GM21447 (cell line): ENCODE results near the gene ABCE1.

Experiments
- ATAC-seq: cut with Tn5 transposase; IDR thresholded peaks from one replicate; pipeline ENCODE4 v1.9.1; 2021; ENCODE audit not compliant: unreplicated experiment

ABCE1 gene

DNA sequence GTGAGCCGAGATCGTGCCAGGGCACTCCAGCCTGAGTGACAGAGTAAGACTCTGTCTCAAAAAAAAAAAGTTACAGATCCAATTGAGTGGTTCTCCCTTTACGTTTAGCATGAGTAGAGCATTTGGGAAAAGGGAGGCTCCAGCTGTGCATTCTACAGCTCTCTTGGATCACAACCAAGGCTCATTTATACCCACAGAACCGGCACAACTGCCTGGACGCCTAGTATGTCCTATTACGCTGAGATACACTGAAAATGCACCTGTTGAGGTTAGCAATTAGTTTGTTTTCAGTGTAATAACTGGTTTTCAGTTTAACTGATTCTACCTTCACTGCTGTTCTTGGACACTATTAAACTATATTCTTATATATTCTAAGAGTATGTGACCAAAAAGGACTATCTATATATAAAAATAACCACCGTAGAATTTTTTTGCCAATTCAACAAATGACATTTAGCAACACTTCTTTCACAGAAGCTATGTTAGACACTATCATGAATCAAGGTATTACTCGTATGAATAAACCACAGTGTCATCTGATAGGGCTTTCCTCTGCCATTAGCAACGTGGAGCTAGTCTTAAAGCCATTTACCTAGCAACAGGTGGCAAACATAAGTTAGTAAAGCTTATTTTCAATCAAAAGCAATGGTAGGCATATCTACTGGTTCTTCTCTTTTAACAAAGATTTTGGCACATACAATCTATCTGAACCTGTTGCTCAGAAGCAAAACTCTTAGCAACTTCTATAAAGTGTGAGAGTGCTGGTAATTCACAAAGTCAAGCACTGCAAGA is 78.7 kb downstream of the ABCE1 start:
- ATAC-seq: no peak

DNA sequence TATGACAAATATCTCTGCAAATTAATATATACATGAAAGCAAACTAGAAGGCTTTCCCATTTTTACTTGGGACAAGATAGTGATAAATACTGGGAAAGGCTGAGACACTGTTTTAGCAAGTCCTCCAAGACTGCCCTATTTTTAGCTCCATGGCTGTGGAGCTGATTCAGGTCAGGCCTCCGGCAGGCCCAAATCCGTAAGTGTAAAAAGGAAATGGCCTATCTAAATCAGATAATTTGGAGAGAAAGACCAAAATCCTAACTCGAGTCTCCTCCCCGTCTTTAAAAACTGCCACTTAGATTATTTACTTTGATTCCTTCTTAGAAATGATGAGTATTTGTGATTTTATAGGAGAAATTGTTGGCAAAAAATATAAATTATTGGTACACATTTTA is 79.4 kb downstream of the ABCE1 start:
- ATAC-seq: no peak

DNA sequence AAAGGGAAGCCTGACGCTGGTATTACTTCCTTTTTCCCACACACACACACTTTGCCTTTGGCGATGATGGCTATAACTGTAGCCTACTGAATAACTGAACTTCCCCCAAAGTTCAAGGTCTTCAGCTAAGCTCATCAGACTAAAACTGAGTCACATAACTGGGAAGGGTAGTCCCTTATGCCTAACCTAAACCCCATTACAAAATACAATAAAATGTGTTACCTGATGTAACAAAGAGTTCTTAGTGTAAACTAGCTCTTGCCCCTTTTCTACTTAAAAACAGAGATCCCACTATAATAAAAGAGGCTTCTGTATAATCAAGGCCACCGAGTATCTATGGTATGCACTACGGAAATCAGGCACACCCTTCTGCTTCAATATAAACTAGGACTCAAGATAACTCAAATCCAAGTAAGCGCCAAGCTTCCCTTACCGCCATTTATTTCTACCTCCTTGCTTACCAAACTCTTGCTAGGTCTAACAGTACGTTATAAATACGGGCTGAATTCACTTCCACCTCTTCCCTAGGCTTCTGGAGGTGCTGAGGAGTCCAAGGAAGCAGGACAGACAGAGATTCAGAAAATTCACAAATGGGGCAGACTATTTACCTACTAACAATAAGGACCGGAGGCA is 79.9 kb downstream of the ABCE1 start:
- ATAC-seq: no peak

DNA sequence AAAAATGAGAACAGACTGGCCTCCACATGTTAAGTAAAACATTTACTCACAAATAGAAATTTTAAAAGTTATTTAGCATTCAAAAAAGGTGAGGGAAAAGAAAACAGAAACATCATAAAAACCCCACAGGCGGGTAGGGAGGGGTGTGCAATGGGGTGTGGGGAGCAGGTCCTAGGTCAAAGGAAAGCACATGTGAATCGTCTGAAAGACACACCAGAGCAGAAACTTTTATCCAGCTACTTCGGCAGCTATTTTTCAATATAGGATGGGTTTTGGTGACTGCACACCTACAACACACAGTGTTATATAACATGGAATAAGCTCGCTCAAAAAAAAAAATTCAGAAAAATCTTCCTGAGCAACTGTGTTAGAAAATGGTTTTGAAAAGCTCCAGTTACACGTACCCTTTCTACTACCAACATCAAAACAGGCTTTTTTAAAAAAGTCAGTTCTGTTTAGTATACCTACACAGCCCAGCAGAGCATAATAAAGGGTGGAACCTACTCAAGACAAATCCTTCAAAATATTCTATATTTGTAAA is 80.7 kb downstream of the ABCE1 start:
- ATAC-seq: no peak
